Stimulated activated CD4-positive, alpha-beta T cell treated with anti-CD3 and anti-CD28 coated beads, Interleukin-4, amount 100 ng/mL, for 24 hours (primary cell): ENCODE data around the gene TRIM38.
"Not testable (repeated sequence)": the region's sequence is repeated elsewhere in the genome, so short reads cannot be mapped to it uniquely, and the experiment has no call there.

Source experiments
- DNase-seq: peaks from one replicate; pipeline ENCODE4 v3.0.0-alpha.2; 2020

The TRIM38 gene

GRCh38 chr6:25972902-25973301, 10.3 kb downstream of the TRIM38 start:
- DNase-seq, result no peak

DNA sequence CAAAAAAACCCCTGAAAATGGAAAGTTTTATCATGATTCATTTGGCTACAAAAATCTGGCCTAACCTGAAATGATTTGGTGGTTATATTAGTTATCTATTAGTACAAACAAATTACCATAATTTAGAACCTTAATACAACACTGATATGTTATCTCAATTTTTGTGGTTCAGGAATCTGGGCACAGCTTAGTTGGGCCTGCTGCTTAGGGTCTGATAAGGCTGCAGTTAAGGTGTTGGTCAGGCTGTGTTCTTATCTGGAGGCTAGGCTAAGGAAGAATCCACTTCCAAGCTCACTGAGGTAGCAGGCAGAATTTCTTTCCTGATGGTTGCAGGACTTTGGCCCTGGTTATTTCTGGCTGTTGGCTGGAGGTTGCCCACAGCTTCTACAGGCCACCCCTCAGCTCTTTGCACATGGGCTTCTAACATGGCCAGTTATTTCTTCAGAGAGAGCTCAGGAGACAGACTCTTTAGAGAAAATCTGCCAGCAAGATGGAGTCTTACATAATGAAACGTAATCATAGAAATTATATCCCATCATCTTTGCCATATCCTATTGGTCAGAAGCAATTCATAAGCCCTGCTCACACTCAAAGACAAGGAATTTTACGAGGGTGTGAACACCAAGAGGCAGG, 11.4 kb downstream of the TRIM38 start:
- DNase-seq, result no peak

- no peak for DNase-seq
Observed at GRCh38 chr6:25975923-25976560, 13.4 kb downstream of the TRIM38 start.

GRCh38 chr6:25980935-25981334, 18.3 kb downstream of the TRIM38 start:
- DNase-seq, result no peak

- DNase-seq, result no peak
Observed at GRCh38 chr6:25981568-25982263, 19.1 kb downstream of the TRIM38 start.

DNA sequence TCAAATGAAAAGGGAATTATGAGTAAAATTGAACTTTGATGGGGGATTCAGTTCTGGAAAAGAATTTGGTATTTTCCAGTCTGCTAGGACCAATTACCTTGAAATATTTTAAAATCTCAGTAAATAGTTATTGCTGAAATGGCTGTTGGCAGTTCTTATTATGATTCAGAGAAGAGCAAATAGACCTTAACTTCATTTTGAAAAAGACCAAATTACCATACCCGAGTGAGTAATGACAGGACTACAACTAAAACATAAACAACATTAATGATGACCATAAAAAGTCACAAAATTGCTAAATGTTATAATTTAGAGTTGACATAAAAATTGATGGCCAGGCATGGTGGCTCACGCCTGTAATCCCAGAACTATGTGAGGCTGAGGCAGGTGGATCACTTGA, 21.7 kb downstream of the TRIM38 start:
- no peak for DNase-seq

- no peak for DNase-seq
Observed at GRCh38 chr6:25987845-25988244, 25.2 kb downstream of the TRIM38 start.

DNA sequence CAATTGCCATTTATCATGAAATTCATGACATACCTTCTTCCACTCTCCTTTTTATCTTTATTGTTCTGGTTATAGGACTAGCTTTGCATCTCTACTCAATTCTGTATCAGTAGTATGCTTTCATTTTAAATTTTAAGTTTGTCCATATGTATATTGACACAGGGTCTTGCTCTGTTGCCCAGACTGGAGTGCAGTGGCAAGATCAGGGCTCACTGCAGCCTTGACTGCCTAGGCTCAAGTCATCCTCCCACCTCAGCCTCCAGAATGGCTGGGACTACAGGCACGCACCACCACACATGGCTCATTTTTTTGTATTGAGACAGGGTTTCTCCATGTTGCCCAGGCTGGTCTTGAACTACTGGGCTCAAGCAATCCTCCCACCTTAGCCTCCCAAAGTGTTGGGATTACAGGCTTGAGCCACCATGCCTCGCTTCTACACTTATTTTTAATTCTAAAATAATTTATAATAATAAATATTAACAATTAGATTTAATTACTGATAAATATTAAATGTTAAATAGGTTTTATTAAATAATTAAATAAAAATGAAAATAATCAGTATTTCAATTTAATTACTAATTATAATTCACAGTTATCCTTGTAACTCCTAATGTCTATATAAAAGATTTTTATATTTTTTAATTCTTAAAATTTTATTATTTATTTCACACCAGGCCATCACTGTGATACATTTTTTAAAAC, 27.7 kb downstream of the TRIM38 start:
- DNase-seq, result no peak

DNA sequence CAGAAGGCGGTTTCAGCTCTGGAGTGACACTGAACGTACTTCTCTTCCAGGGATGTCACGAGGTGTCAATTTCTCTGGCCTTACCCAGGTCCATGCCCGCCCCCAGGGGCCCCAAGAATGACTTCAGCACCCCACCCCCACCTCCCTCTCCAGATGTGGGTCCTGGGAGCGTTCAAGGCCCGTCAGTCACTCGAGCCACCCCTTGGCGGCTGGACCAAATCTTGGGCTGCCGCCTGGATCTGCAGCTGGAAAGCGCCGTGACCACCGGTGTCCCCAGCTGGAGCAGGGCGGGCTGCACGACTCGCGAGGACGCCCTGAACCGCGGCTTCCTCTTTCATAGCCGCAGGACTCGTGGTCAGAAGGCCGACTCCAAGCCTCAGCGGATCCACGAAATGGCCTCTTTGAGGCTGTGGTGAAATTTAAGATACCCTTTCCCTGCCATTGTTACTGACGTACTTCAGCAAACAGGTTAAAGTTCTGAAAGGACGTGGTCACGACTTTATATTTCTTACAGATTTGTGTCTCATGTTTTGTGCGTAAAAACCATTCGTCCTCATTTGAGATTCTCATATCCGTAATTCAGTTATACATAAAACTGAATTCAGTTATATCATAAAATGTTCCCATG, 29.3 kb downstream of the TRIM38 start:
- peak; percentile 26 for DNase-seq

- DNase-seq, result peak; percentile 94
Observed at GRCh38 chr6:25992413-25993340, 30.1 kb downstream of the TRIM38 start.

DNA sequence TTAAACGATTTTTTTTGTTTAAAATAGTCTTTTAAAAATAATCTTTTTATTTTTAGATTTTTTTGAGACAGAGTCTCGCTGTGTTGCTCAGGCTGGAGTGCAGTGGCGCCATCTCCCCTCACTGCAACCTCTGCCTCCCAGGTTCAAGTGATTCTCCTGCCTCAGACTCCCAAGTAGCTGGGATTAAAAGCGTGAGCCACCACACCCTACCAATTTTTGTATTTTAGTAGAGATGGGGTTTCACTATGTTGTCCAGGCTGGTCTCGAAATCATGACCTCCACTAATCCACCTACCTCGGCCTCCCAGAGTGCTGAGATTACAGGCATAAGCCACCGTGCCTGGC, 30.7 kb downstream of the TRIM38 start:
- DNase-seq, result not testable (repeated sequence)

DNA sequence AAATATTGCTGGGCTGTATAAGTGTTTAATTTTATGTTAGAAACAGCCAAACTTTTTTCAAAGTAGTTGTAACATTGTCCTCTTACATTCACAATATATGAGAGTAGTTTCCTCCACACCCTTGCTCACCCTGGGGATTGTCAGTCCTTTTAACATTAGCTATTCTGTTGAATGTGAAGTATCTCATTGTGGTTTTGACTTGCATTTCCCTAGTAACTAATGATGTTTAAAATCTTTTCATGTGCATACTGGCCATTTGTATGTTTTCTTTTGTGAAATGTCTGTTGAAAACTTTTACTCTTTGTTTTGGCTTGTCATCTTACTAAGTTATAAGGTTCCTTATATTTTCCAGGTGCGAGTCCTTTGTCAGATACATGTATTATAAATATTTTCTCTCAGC, 32.9 kb downstream of the TRIM38 start:
- no peak for DNase-seq

DNA sequence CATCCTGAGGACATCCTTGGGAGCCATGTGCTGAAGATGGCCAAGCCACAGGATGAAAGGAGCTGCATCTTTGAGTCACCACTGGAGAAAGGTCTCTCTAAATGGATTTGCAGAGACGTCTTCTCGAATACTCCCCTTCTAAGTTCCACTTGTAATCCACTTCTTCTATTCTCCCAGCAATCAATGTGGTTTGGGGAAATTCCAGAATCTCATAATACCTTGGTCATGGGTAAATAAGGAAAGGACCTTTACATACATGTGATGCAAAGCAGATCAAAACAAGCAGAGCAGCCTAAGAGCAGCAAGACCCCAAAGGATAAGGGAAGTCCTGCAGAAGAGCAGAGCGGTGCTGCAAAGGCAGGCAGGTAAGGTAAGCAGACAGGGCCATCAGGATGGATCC, 35.3 kb downstream of the TRIM38 start:
- DNase-seq, result no peak

DNA sequence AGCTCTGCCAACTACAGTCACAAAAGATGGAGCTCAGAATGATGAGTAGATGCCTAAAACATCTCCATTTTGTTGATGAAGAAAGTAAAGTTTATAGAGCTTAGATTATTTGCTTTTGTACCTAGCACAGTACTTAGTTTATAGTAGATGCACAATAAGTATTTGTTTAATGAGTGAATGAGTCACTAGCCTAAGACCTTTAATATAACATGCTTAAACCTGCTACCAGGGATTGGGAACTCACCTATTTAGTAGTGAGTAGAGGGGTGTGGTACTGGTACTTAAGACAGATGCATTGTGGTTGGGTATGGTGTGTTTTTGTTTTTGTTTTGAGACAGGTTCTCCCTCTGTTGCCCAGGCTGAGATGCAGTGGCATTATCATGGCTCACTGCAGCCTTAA, 35.8 kb downstream of the TRIM38 start:
- no peak for DNase-seq

DNA sequence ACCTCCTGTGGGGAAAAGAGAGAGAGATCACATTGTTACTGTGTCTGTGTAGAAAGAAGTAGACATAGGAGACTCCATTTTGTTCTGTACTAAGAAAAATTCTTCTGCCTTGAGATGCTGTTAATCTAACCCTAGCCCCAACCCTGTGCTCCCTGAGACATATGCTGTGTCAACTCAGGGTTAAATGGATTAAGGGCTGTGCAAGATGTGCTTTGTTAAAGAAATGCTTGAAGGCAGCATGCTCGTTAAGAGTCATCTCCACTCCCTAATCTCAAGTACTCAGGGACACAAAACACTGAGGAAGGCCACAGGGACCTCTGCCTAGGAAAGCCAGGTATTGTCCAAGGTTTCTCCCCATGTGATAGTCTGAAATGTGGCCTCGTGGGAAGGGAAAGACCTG, 36.6 kb downstream of the TRIM38 start:
- not testable (repeated sequence) for DNase-seq

DNA sequence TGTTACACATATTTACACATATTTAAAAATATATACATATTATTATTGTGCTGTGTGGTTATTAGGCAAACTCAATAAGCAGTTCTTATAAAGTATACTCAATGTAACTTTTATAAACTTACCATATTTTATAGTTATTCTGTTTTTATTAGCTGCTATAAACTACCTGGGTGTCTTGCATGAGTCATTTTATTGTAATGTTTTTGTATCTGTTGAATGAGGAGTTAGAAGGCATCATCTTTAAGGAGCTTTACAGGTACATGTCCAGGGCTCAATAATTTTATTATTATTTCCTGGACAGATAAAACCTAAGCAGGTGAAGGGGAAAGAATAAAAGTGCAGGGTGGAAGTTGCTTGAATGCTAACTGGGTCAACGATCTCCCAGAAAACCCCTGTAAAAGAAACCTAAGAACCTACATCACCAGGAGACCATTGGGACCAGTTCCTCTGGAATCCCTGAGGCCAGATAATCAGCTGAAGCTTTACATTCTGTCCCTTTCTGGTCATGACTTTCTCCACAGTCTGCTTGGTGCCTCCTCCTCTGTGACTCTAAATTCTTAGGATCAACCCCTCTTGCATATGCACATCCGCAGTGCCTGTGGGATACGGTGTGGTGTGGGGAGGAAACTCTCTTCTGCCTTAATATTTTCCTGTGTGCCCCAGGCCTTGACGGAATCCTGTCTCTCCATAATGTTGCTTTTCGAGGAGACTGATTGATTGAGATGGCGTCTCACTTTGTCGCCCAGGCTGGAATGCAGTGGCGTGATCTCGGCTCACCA, 38.0 kb downstream of the TRIM38 start:
- no peak for DNase-seq

DNA sequence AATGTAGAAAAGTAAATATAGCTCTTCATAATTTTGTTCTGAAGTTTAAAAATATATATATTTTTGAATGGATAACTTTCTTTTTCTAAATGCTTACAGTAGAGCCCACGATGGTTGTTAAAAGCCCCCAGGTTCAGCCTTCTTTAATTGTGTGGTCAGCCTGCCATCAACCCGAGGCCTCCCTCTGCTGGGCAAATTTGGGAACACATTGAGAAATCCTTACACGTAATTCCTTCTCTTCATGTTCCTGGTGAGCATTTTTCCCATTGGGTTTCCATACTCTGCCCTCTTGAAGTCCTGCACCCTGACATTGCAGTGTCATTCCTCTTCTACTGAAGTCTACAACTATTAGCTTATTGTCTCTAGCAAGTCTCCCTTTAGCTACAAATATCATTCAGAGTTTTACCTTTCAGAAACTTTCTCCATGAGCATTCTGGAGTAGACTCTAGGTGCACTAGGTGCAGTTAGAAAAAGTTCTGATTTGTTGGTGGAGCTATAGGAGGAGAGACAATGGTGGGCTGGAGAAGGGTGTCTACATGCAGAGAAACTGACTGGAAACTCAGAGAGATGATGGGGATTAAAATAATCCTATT, 40.6 kb downstream of the TRIM38 start:
- peak; percentile 65 for DNase-seq

DNA sequence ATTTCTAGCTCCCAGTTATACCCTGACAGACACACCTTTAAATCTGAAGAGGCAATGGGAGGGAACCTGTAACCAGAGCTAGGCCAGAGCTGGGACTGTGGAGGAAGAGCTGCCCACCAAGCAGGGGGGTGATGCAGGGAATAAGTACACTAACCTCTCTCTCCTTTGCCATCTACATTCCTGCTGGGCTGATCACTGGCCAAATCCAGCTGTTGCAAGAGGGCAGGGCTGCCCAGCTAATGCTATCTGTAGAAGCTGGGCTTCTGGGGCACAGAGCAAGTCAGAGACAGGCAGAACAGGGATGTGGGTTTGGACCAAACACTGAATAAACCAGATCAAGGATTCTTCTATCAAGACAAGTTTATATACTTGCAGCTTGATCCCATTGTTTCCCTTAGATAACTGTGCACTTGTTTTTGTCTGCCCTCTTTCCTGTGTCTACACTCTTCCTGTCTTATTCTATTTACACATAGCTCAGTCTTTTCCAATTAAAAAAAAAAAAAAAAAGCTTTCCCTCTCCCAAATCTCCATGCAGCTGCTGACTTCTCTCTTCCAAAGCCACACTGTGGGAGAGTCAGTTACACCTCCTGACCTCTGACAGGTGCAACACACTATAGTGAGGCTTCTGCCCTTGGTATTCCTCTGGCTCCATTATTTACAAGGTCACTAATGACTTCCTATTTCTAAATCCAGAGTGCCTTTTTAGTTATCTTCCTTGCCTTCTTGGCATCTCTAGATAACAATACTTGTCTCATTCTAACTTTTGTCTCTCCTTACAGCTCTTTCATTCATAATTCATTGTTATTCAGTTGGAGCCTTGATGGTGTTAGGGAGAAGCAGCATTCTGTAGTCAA, 43.7 kb downstream of the TRIM38 start:
- DNase-seq, result no peak

GRCh38 chr6:26006940-26007305, 44.3 kb downstream of the TRIM38 start:
- not testable (repeated sequence) for DNase-seq

GRCh38 chr6:26008470-26008869, 45.9 kb downstream of the TRIM38 start:
- DNase-seq, result no peak
